SU-DHL-6 (cell line): ENCODE results near the gene LMOD1.

Experiments
- H2AFZ ChIP-seq: fragments of 200-600 bp; sonication (generic); 2 replicates; pipeline ENCODE4 v1.6.1; 2014; ENCODE audit warnings: low read depth, mild to moderate bottlenecking, moderate library complexity, mixed read lengths, antibody characterized with exemption, low read length; ENCODE audit not compliant: severe bottlenecking
- H3F3A ChIP-seq: fragments of 200-600 bp; shearing (Covaris generic); 2 replicates; pipeline ENCODE4 v1.6.0; 2016; ENCODE audit warnings: antibody characterized with exemption, mild to moderate bottlenecking; ENCODE audit not compliant: insufficient read depth
- H3K27ac ChIP-seq: fragments of 200-600 bp; sonication (generic); 2 replicates; pipeline ENCODE4 v1.5.1; 2016; ENCODE audit warnings: low read depth, mild to moderate bottlenecking, low read length, moderate library complexity, mixed read lengths
- H3K27me3 ChIP-seq: fragments of 200-600 bp; sonication (generic), shearing (Covaris generic); 2 replicates; pipeline ENCODE4 v1.6.0; 2014; ENCODE audit warnings: mild to moderate bottlenecking, low read length
- H3K36me3 ChIP-seq: fragments of 200-600 bp; sonication (generic); 2 replicates; pipeline ENCODE4 v1.6.1; 2014; ENCODE audit warnings: mild to moderate bottlenecking, low read length, mixed read lengths
- H3K4me2 ChIP-seq: fragments of 300-600, 200-600 bp; shearing (Covaris generic), sonication (generic); 2 replicates; pipeline ENCODE4 v1.6.0; 2014; ENCODE audit warnings: low read length, low read depth, mild to moderate bottlenecking; ENCODE audit not compliant: poor library complexity, severe bottlenecking
- H3K4me3 ChIP-seq: fragments of 200-600 bp; sonication (generic); 2 replicates; pipeline ENCODE4 v1.5.1; 2014; ENCODE audit warnings: antibody characterized with exemption, low read length, mild to moderate bottlenecking, mixed read lengths; ENCODE audit not compliant: insufficient read depth, poor library complexity, severe bottlenecking
- H3K79me2 ChIP-seq: fragments of 200-600 bp; sonication (generic); 2 replicates; pipeline ENCODE4 v1.6.1; 2014; ENCODE audit warnings: mild to moderate bottlenecking, low read length, moderate library complexity; ENCODE audit not compliant: insufficient read depth
- H3K9ac ChIP-seq: fragments of 200-600 bp; sonication (generic); 2 replicates; pipeline ENCODE4 v1.7.0; 2014; ENCODE audit warnings: mild to moderate bottlenecking, low read length
- H3K9me2 ChIP-seq: fragments of 200-600 bp; sonication (generic); replicated peaks from 2 replicates; pipeline ENCODE4 v1.6.1; 2014; ENCODE audit warnings: low read length; ENCODE audit not compliant: insufficient read depth
- H3K9me3 ChIP-seq: fragments of 200-600 bp; sonication (generic); 2 replicates; pipeline ENCODE4 v1.6.1; 2014; ENCODE audit warnings: low read length, mixed read lengths; ENCODE audit not compliant: insufficient read depth
- H4K20me1 ChIP-seq: fragments of 200-600 bp; sonication (generic); 2 replicates; pipeline ENCODE4 v1.6.1; 2014; ENCODE audit warnings: low read depth, mild to moderate bottlenecking, antibody characterized with exemption, low read length, moderate library complexity, mixed read lengths
- EZH2phosphoT487 ChIP-seq: fragments of 200-600 bp; sonication (generic), shearing (Covaris generic); conservative IDR thresholded peaks from 2 replicates; pipeline ENCODE4 v1.6.1; 2018; ENCODE audit warnings: mild to moderate bottlenecking, antibody characterized with exemption, low read length, moderate library complexity, mixed read lengths
- TF ChIP-seq, protein P1 (sequence below): fragments of 200-600 bp; sonication (generic); IDR thresholded peaks from one replicate; pipeline ENCODE4 v1.5.1; 2017; ENCODE audit warnings: antibody characterized with exemption, mild to moderate bottlenecking, low read length, moderate library complexity; ENCODE audit not compliant: insufficient read depth, poor library complexity, severe bottlenecking

LMOD1 gene

DNA sequence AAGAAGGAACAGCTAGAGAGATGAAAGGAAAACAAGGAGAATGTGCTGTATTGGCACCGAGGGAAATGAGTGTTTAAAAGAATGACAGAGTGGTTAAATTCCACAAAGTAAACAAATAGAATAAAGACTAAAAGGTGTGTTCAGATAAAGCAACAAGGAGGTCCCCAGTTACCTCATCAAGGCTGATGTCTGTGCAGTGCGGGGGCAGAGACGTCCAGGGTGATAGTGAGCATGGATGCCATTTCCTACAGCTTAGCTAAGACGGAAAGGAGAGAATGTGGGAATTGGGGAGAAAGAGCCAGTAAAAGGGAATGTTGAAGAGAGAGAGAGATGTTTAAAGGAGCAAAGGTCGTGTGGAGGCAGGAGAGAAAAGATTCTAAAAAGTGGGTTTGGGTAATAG is 15.5 kb downstream of the LMOD1 start:
- Histone ChIP-seq H3K36me3 (no peaks in the 10 kb centered on the region), H3K79me2 (no peaks in the 10 kb centered on the region), H3K27me3 (no peaks in the 10 kb centered on the region), H3K27ac (no peak overlapping the region), H2AFZ (no peak overlapping the region), H3F3A (no peaks in the 10 kb centered on the region), H4K20me1 (no peaks in the 10 kb centered on the region), H3K9ac (no peak overlapping the region), H3K4me2 (no peak overlapping the region), H3K9me3 (no peaks in the 10 kb centered on the region), H3K9me2 (no peaks in the 10 kb centered on the region), H3K4me3 (no peak overlapping the region)
- TF ChIP-seq, protein P1, sequence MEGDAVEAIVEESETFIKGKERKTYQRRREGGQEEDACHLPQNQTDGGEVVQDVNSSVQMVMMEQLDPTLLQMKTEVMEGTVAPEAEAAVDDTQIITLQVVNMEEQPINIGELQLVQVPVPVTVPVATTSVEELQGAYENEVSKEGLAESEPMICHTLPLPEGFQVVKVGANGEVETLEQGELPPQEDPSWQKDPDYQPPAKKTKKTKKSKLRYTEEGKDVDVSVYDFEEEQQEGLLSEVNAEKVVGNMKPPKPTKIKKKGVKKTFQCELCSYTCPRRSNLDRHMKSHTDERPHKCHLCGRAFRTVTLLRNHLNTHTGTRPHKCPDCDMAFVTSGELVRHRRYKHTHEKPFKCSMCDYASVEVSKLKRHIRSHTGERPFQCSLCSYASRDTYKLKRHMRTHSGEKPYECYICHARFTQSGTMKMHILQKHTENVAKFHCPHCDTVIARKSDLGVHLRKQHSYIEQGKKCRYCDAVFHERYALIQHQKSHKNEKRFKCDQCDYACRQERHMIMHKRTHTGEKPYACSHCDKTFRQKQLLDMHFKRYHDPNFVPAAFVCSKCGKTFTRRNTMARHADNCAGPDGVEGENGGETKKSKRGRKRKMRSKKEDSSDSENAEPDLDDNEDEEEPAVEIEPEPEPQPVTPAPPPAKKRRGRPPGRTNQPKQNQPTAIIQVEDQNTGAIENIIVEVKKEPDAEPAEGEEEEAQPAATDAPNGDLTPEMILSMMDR: no peak
- TF ChIP-seq EZH2phosphoT487: no peak

DNA sequence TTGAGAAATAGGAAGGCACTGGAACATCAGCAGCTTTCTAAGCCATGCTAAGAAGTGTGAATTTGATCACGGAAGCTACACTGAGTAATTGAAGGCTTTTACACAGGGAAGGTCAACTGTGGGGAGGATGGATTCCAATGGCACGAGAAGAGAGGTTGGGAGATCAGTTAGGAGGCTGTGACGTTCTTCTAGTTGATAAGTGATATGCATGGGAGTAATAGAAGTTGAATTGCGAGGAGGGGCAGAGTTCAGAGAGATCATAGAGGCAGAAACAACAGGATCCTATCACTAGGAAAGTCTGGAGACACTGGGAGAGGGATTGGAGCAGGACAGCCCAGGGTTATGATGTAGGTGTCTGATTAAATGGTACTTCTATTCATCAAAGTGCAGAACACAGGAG is 16.2 kb downstream of the LMOD1 start:
- Histone ChIP-seq H3F3A (no peaks in the 10 kb centered on the region), H2AFZ (no peak overlapping the region), H3K4me2 (no peak overlapping the region), H3K9me3 (no peaks in the 10 kb centered on the region), H3K27ac (no peak overlapping the region), H3K9ac (no peak overlapping the region), H3K36me3 (no peaks in the 10 kb centered on the region), H3K4me3 (no peak overlapping the region), H3K79me2 (no peaks in the 10 kb centered on the region), H3K9me2 (no peaks in the 10 kb centered on the region), H4K20me1 (no peaks in the 10 kb centered on the region), H3K27me3 (no peaks in the 10 kb centered on the region)
- TF ChIP-seq EZH2phosphoT487: no peak
- TF ChIP-seq, protein P1: no peak

DNA sequence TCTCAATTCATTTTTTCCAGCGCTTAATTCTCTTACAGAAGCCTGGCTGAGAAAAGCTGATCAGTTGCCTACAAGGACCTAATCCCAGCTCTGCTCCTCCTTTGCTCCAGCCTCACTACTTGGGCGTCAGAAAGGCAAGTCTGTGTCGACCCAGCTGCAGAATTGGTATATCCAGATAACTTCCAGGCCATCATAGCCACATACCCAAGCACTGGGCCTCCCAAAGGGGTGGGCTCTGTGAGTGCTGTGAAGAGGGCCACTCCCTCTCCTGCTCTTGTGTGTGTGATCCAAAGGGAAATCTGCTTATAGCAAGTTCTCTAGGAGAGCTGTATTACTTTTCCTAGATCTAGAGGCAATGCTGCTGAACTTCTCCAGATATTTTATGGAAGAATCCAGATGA is 18.1 kb downstream of the LMOD1 start:
- Histone ChIP-seq H3K9me3 (no peaks in the 10 kb centered on the region), H2AFZ (no peak overlapping the region), H3K27ac (no peak overlapping the region), H3K79me2 (no peaks in the 10 kb centered on the region), H3K9ac (no peak overlapping the region), H3K4me2 (no peak overlapping the region), H3K4me3 (no peak overlapping the region), H3K36me3 (no peaks in the 10 kb centered on the region), H4K20me1 (no peaks in the 10 kb centered on the region), H3F3A (no peaks in the 10 kb centered on the region), H3K27me3 (no peaks in the 10 kb centered on the region), H3K9me2 (no peaks in the 10 kb centered on the region)
- TF ChIP-seq, protein P1: no peak
- TF ChIP-seq EZH2phosphoT487: no peak
